Neutrophil (primary cell): ENCODE results near the gene ACP5.
"Not testable (repeated sequence)": the region's sequence is repeated elsewhere in the genome, so short reads cannot be mapped to it uniquely, and the experiment has no call there.

Experiments
- H3K27ac ChIP-seq: fragments of 200-600 bp; sonication (generic); 2 replicates; pipeline ENCODE4 v1.5.1; 2016; ENCODE audit warnings: mild to moderate bottlenecking, moderate library complexity
- H3K27me3 ChIP-seq: fragments of 200-600 bp; sonication (generic); 2 replicates; pipeline ENCODE4 v1.6.0; 2016; ENCODE audit warnings: mild to moderate bottlenecking
- H3K36me3 ChIP-seq: fragments of 200-600 bp; sonication (generic); 2 replicates; pipeline ENCODE4 v1.5.1; 2017
- H3K4me1 ChIP-seq, 2 experiments: fragments of 200-600 bp in 1 of 2; sonication (generic) in 1 of 2; 1 replicate in 1 of 2; 2 replicates in 1 of 2; pipeline versions ENCODE4 v1.5.1 to v1.6.1; 2013 to 2016; ENCODE audit warnings: low read depth in 1 of 2, low read length in 1 of 2, mild to moderate bottlenecking in 1 of 2, moderate library complexity in 1 of 2; ENCODE audit not compliant: control insufficient read depth in 1 of 2, insufficient read depth in 1 of 2
- H3K4me3 ChIP-seq, 2 experiments: fragments of 200-600 bp in 1 of 2; sonication (generic) in 1 of 2; 1 replicate in 1 of 2; 2 replicates in 1 of 2; pipeline ENCODE4 v1.5.1; 2013 to 2016; ENCODE audit warnings: low read depth in 1 of 2, low read length in 1 of 2, mild to moderate bottlenecking in 1 of 2, moderate library complexity in 1 of 2
- H3K9me3 ChIP-seq: fragments of 200-600 bp; sonication (generic); 2 replicates; pipeline ENCODE4 v1.5.1; 2016
- CTCF ChIP-seq: fragments of 200-600 bp; sonication (generic); IDR thresholded peaks from 2 replicates; pipeline ENCODE4 v1.5.1; 2016; ENCODE audit warnings: antibody characterized with exemption

The ACP5 gene

GRCh38 chr19:11617180-11618062 lies 40.0 kb upstream of the ACP5 start:
- TF ChIP-seq CTCF: no peak

GRCh38 chr19:11612816-11613511 lies 35.5 kb upstream of the ACP5 start:
- peaks cover 19% of the 10 kb centered on the region for H3K9me3 ChIP-seq
- TF ChIP-seq CTCF: no peak
- H3K4me1 ChIP-seq: no peaks in the 10 kb centered on the region
- no peak overlapping the region for H3K4me3 ChIP-seq
- peaks cover 33% of the 10 kb centered on the region for H3K36me3 ChIP-seq
- H3K27me3 ChIP-seq: no peaks in the 10 kb centered on the region
- H3K27ac ChIP-seq: no peak overlapping the region

More at GRCh38 chr19:11617180-11618062, 40.0 kb upstream of the ACP5 start:
- Histone ChIP-seq H3K27ac (no peak overlapping the region), H3K4me3 (no peak overlapping the region), H3K9me3 (peaks cover 25% of the 10 kb centered on the region), H3K36me3 (peaks cover 50% of the 10 kb centered on the region), H3K4me1 (no peaks in the 10 kb centered on the region), H3K27me3 (no peaks in the 10 kb centered on the region)

GRCh38 chr19:11611730-11612129 lies 34.3 kb upstream of the ACP5 start:
- H3K9me3 ChIP-seq: peaks cover 7% of the 10 kb centered on the region
- H3K27ac ChIP-seq: no peak overlapping the region
- no peaks in the 10 kb centered on the region for H3K4me1 ChIP-seq
- H3K4me3 ChIP-seq: no peak overlapping the region
- TF ChIP-seq CTCF: no peak
- peaks cover 25% of the 10 kb centered on the region for H3K36me3 ChIP-seq
- no peaks in the 10 kb centered on the region for H3K27me3 ChIP-seq

GRCh38 chr19:11606484-11606883 lies 29.0 kb upstream of the ACP5 start:
- no peaks in the 10 kb centered on the region for H3K9me3 ChIP-seq

GRCh38 chr19:11599704-11600103 lies 22.3 kb upstream of the ACP5 start:
- H3K9me3 ChIP-seq, H3K36me3 ChIP-seq, H3K27ac ChIP-seq, H3K27me3 ChIP-seq, H3K4me3 ChIP-seq: not testable (repeated sequence)
- peaks cover 13 to 14% of the 10 kb centered on the region in 2 experiments for H3K4me1 ChIP-seq

More at GRCh38 chr19:11606484-11606883, 29.0 kb upstream of the ACP5 start:
- H3K27ac ChIP-seq: no peak overlapping the region
- H3K4me1 ChIP-seq: no peaks in the 10 kb centered on the region
- H3K4me3 ChIP-seq: no peak overlapping the region
- TF ChIP-seq CTCF: no peak
- peaks cover 5% of the 10 kb centered on the region for H3K36me3 ChIP-seq
- no peaks in the 10 kb centered on the region for H3K27me3 ChIP-seq

- Histone ChIP-seq H3K27ac (no peak overlapping the region), H3K9me3 (no peaks in the 10 kb centered on the region), H3K36me3 (no peaks in the 10 kb centered on the region), H3K4me1 (peaks cover 13 to 14% of the 10 kb centered on the region in 2 experiments), H3K4me3 (no peak overlapping the region), H3K27me3 (no peaks in the 10 kb centered on the region)
- no peak for TF ChIP-seq CTCF
Observed at GRCh38 chr19:11598746-11599145, 21.3 kb upstream of the ACP5 start.
